ENCODE data around the gene OTULINL.
"Not testable (repeated sequence)": the region's sequence is repeated elsewhere in the genome, so short reads cannot be mapped to it uniquely, and the experiment has no call there.

OTULINL gene

GRCh38 chr5:14581106-14581890 is at the start of gene OTULINL:
OTULINL (plus strand) TSS chr5:14581792; CDS start chr5:14581895, 103 bp downstream.
- DNase-seq, result peak; percentile 46

GRCh38 chr5:14532180-14532579 is 49.4 kb upstream of the OTULINL start:
- no peak for DNase-seq

- DNase-seq, result no peak
These were observed 46.8 kb upstream of the OTULINL start for GRCh38 chr5:14534773-14535172.

- no peak for DNase-seq
These were observed 36.3 kb upstream of the OTULINL start for GRCh38 chr5:14545308-14545707.

- no peak for DNase-seq
These were observed 35.7 kb upstream of the OTULINL start for GRCh38 chr5:14545862-14546261.

GRCh38 chr5:14547666-14548065 is 33.9 kb upstream of the OTULINL start:
- no peak for DNase-seq

GRCh38 chr5:14551211-14551610 is 30.4 kb upstream of the OTULINL start:
- DNase-seq, result no peak

- DNase-seq, result no peak
These were observed 29.6 kb upstream of the OTULINL start for GRCh38 chr5:14552017-14552416.

GRCh38 chr5:14554288-14554687 is 27.3 kb upstream of the OTULINL start:
- DNase-seq, result not testable (repeated sequence)

- DNase-seq, result no peak
These were observed 25.6 kb upstream of the OTULINL start for GRCh38 chr5:14556015-14556414.

GRCh38 chr5:14557203-14557770 is 24.3 kb upstream of the OTULINL start:
- no peak for DNase-seq

GRCh38 chr5:14557791-14558415 is 23.7 kb upstream of the OTULINL start:
- no peak for DNase-seq

GRCh38 chr5:14560091-14560595 is 21.4 kb upstream of the OTULINL start:
- no peak for DNase-seq

GRCh38 chr5:14561741-14562140 is 19.9 kb upstream of the OTULINL start:
- no peak for DNase-seq

- DNase-seq, result no peak
These were observed 13.3 kb upstream of the OTULINL start for GRCh38 chr5:14568333-14568732.

- DNase-seq, result no peak
These were observed 11.5 kb upstream of the OTULINL start for GRCh38 chr5:14569948-14570691.

- DNase-seq, result no peak
These were observed 9.7 kb upstream of the OTULINL start for GRCh38 chr5:14571901-14572300.

GRCh38 chr5:14572385-14572784 is 9.2 kb upstream of the OTULINL start:
- DNase-seq, result no peak

GRCh38 chr5:14572836-14573235 is 8.8 kb upstream of the OTULINL start:
- no peak for DNase-seq

- DNase-seq, result no peak
These were observed 7.5 kb upstream of the OTULINL start for GRCh38 chr5:14574096-14574495.

- DNase-seq, result no peak
These were observed 6.6 kb upstream of the OTULINL start for GRCh38 chr5:14574891-14575508.

- no peak for DNase-seq
These were observed 5.4 kb upstream of the OTULINL start for GRCh38 chr5:14576206-14576605.

All from GOT3 (cell line).